ENCODE results near the gene COA6.
A peak's percentile ranks its signal among the peaks of the same experiment; 100 is the strongest.

Gene COA6, protein sequence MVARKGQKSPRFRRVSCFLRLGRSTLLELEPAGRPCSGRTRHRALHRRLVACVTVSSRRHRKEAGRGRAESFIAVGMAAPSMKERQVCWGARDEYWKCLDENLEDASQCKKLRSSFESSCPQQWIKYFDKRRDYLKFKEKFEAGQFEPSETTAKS

GRCh38 chr1:234373064-234373958 is at the start of gene COA6:
COA6 (plus strand) TSS chr1:234373456; CDS start chr1:234373467, 11 bp downstream.
- Mint-ChIP-seq H3K27me3 (no peaks in the 10 kb centered on the region), H3K36me3 (peaks cover 38% of the 10 kb centered on the region), H3K9me3 (no peaks in the 10 kb centered on the region), H3K4me1 (peaks cover 52% of the 10 kb centered on the region), H3K4me3 (peak within 1 kb of the TSS; percentile 88), H3K27ac (peak within 1 kb of the TSS; percentile 100)
- CTCF ChIA-PET, result interaction anchor here (0.7 to 3.2 kb wide), 8 partner anchors 13 to 114 kb away, joined by 3 to 16 read pairs (median 3); no protein-coding TSS in a partner anchor
- DNase-seq, result peak; percentile 91

- Mint-ChIP-seq H3K27me3 (peaks cover 29% of the 10 kb centered on the region), H3K4me3 (no peak overlapping the region), H3K36me3 (peaks cover 12% of the 10 kb centered on the region), H3K9me3 (no peaks in the 10 kb centered on the region), H3K27ac (no peak overlapping the region), H3K4me1 (peaks cover 33% of the 10 kb centered on the region)
- DNase-seq, result no peak
- CTCF ChIA-PET, result interaction anchor here (0.8 to 5.3 kb wide), 5 partner anchors 15 to 199 kb away, joined by 3 to 32 read pairs (median 8); no protein-coding TSS in a partner anchor
These were observed 48.4 kb upstream of the COA6 start for GRCh38 chr1:234324821-234325220.

GRCh38 chr1:234325878-234326496 is 47.3 kb upstream of the COA6 start:
- peaks cover 11% of the 10 kb centered on the region for H3K36me3 Mint-ChIP-seq
- peak overlapping the region; percentile 58 for H3K27ac Mint-ChIP-seq
- H3K4me1 Mint-ChIP-seq, result peaks cover 33% of the 10 kb centered on the region
- peak; percentile 29 for DNase-seq
- CTCF ChIA-PET, result interaction anchor here (0.6 to 5.3 kb wide), 14 partner anchors 9 to 201 kb away, joined by 3 to 32 read pairs (median 5); no protein-coding TSS in a partner anchor
- H3K9me3 Mint-ChIP-seq, result no peaks in the 10 kb centered on the region
- H3K4me3 Mint-ChIP-seq, result peak overlapping the region; percentile 75
- H3K27me3 Mint-ChIP-seq, result peaks cover 29% of the 10 kb centered on the region

DNA sequence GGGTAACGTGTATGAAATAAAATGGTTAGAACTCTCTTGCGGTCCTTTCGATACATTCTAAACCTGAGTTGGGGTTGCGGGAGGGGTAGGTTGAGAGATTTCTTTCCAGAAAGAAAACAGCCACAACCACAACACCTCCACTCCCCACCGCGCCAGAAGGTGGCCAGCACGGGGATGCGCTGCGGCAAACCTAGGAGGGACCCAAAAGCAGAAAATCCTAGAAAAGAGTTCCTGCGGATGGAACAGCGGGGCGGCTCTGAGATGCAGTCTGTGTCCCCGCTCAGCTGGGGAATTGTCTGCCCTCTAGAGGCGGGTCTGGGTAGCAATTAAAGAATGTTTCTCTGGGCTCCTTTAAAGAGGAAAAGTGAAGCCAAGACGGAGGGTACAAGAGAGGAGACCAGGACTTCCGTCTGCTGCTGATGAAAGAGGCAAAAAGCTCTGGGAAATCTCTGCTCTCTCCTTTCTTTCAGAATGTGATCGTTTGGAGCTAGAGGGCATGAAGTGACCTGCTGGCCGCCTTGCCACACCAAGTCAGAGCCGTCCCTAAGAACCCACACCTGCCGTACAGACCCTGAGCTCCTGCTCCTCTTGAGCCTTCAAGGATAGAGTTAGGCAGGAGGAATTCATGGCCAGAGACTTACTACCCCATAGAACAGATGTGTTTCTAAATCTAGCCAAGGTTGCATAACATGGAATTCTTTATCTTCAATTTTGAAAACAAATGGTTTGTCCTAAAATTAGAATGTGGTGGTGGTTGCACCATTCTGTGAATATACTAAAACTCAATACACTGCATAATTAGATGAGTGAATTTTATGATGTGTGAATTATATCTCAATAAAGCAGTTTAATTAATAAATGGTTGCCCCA is 46.5 kb upstream of the COA6 start:
- H3K4me3 Mint-ChIP-seq, result peak overlapping the region; percentile 75
- H3K36me3 Mint-ChIP-seq, result peaks cover 12% of the 10 kb centered on the region
- no peaks in the 10 kb centered on the region for H3K9me3 Mint-ChIP-seq
- H3K4me1 Mint-ChIP-seq, result peaks cover 29% of the 10 kb centered on the region
- CTCF ChIA-PET, result interaction anchor here (0.6 to 5.3 kb wide), 18 partner anchors 8 to 757 kb away, joined by 3 to 32 read pairs (median 4); no protein-coding TSS in a partner anchor
- peak; percentile 78 for DNase-seq
- H3K27ac Mint-ChIP-seq, result peak overlapping the region; percentile 58
- peaks cover 29% of the 10 kb centered on the region for H3K27me3 Mint-ChIP-seq

DNA sequence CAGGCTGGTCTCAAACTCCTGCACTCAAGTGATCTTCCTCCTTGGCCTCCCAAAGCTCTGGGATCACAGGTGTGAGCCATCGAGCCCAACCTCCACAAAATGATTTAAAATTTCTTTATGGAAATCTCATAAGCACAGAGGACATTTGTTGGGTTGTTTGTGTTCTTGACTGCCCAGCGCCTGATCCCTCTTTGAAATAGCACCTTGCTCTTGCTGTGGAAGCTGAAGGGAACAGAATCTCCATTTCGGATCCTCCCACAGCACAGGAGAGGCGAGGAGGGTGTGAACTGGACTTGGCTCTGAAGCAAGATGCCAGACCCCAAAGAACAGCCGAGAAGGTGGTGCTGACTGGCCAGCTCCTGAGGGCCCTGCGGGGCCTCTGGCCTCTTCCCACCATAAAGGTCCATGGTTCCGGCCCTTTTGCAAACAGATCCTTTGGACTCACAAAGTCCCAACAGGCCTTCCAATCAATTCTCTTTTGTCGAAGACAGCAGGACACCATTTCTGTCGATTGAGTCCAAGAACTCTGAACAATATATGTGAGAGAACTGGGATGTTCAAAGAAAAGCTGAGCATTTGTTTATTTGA is 45.6 kb upstream of the COA6 start:
- peaks cover 29% of the 10 kb centered on the region for H3K27me3 Mint-ChIP-seq
- peaks cover 15% of the 10 kb centered on the region for H3K36me3 Mint-ChIP-seq
- DNase-seq, result no peak
- H3K27ac Mint-ChIP-seq, result no peak overlapping the region
- no peak overlapping the region for H3K4me3 Mint-ChIP-seq
- no peaks in the 10 kb centered on the region for H3K9me3 Mint-ChIP-seq
- CTCF ChIA-PET, result interaction anchor here (0.5 to 5.3 kb wide), 11 partner anchors 9 to 213 kb away, joined by 3 to 32 read pairs (median 7); partner anchors contain the start of gene COA6
- H3K4me1 Mint-ChIP-seq, result peaks cover 26% of the 10 kb centered on the region

DNA sequence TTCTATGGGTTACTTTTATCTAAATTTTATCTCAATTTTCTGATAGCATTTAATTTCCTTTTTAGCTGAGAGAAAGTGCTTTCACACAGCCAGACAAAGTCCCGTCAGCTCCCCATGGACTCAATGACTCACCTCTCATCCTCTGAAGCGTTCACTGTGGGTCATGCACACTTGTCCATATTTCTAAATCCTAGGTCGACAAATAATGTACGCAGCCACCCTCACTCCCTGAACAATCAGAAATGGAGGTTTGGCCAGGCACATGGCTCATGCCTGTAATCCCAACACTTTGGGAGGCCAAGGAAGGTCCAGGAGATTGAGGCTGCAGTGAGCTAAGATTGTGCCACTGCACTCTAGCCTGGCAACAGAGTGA is 42.4 kb upstream of the COA6 start:
- Mint-ChIP-seq H3K27me3 (peaks cover 9% of the 10 kb centered on the region), H3K27ac (no peak overlapping the region), H3K4me3 (no peak overlapping the region), H3K9me3 (peaks cover under 1% of the 10 kb centered on the region), H3K36me3 (peaks cover 6% of the 10 kb centered on the region), H3K4me1 (peaks cover 12% of the 10 kb centered on the region)
- DNase-seq, result no peak
- CTCF ChIA-PET, result interaction anchor here (1.2 kb wide), 1 partner anchor 79 kb away, joined by 4 read pairs; no protein-coding TSS in a partner anchor

DNA sequence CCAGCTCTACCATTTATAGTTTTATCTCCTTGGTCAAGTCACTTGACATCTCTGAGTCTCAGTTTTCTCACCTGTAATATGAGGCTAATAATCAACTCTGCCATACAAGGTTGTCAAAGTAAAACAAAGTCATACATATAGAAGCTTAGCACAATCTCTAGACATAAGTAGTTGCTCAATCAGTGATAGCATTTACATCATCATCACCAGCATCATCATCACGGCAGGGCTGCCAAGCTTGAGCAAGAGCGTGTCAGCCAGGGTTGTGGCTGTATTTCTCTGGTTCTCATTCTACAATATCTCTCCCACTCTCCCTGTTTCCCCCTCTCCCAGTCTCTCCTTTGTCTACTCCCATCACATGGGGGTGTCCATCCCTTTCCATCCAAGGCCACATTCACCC is 41.7 kb upstream of the COA6 start:
- H3K4me1 Mint-ChIP-seq, result peaks cover 5% of the 10 kb centered on the region
- H3K27me3 Mint-ChIP-seq, result peaks cover 4% of the 10 kb centered on the region
- CTCF ChIA-PET, result interaction anchor here (1.2 to 2.0 kb wide), 2 partner anchors 22 to 78 kb away, joined by 4 to 7 read pairs; no protein-coding TSS in a partner anchor

GRCh38 chr1:234336359-234336758 is 36.9 kb upstream of the COA6 start:
- CTCF ChIA-PET, result interaction anchor here (0.7 to 2.0 kb wide), 3 partner anchors 9 to 213 kb away, joined by 3 to 11 read pairs (median 3); no protein-coding TSS in a partner anchor
- Mint-ChIP-seq H3K36me3 (peaks cover 4% of the 10 kb centered on the region), H3K4me3 (no peak overlapping the region), H3K4me1 (no peaks in the 10 kb centered on the region), H3K9me3 (peaks cover 15% of the 10 kb centered on the region), H3K27ac (no peak overlapping the region), H3K27me3 (peaks cover 5% of the 10 kb centered on the region)
- DNase-seq, result no peak

More for the DNA sequence above, 41.7 kb upstream of the COA6 start:
- H3K27ac Mint-ChIP-seq, result no peak overlapping the region
- no peak overlapping the region for H3K4me3 Mint-ChIP-seq
- H3K9me3 Mint-ChIP-seq, result peaks cover 6% of the 10 kb centered on the region
- peaks cover 6% of the 10 kb centered on the region for H3K36me3 Mint-ChIP-seq
- no peak for DNase-seq

DNA sequence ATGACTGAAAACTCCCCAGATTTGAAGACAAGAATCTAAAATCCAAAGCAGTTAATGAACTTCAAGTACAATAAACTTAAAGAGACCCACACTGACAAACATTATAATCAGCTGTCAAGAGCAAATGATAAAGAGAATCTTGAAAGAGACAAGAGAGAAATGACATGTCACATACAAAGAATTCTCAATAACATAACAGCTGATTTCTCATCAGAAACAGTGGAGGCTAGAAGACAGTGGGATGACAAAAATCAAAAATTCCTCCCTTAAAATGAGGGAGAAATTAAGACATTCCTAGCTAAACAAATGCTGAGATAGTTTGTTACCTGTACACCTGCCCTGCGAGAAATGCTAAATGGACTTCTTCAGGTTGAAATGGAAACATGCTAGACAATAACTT is 36.0 kb upstream of the COA6 start:
- CTCF ChIA-PET, result interaction anchor here (0.5 to 2.0 kb wide), 4 partner anchors 10 to 214 kb away, joined by 3 to 11 read pairs (median 4); no protein-coding TSS in a partner anchor
- no peak overlapping the region for H3K27ac Mint-ChIP-seq
- H3K4me3 Mint-ChIP-seq, result no peak overlapping the region
- H3K9me3 Mint-ChIP-seq, result peaks cover 15% of the 10 kb centered on the region
- H3K27me3 Mint-ChIP-seq, result peaks cover 5% of the 10 kb centered on the region
- DNase-seq, result no peak
- H3K4me1 Mint-ChIP-seq, result no peaks in the 10 kb centered on the region
- H3K36me3 Mint-ChIP-seq, result no peaks in the 10 kb centered on the region

- Mint-ChIP-seq H3K9me3 (peaks cover 15% of the 10 kb centered on the region), H3K4me1 (no peaks in the 10 kb centered on the region), H3K36me3 (no peaks in the 10 kb centered on the region), H3K4me3 (no peak overlapping the region), H3K27ac (no peak overlapping the region), H3K27me3 (peaks cover 5% of the 10 kb centered on the region)
- no peak for DNase-seq
- CTCF ChIA-PET, result interaction anchor here (1.2 kb wide), 1 partner anchor 14 kb away, joined by 4 read pairs; no protein-coding TSS in a partner anchor
These were observed 32.7 kb upstream of the COA6 start for GRCh38 chr1:234340528-234340927.

DNA sequence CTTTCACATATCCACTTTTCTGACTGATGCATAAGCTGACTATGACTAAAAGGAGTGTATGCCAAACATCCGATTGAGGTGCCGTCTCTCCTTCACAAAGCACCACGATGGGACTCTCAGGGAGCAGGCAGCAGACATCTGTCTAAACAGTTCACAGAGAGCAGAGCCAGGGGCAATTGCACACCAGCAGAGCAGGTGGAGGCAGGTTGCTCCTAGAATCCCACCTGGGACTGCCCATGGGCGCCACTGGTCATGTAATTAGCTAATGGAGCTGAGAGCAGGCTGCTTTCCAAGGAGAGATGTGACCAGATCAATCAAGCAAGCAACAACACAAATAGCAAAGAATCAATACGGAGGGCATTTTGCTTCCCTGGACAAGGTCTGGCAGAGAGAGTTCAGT is 30.5 kb upstream of the COA6 start:
- no peak for DNase-seq
- Mint-ChIP-seq H3K4me3 (no peak overlapping the region), H3K27ac (no peak overlapping the region), H3K4me1 (no peaks in the 10 kb centered on the region), H3K27me3 (peaks cover 5% of the 10 kb centered on the region), H3K36me3 (no peaks in the 10 kb centered on the region), H3K9me3 (no peaks in the 10 kb centered on the region)
- CTCF ChIA-PET, result interaction anchor here (1.4 to 1.6 kb wide), 2 partner anchors 16 to 18 kb away, joined by 3 to 5 read pairs; no protein-coding TSS in a partner anchor

GRCh38 chr1:234345237-234345636 is 28.0 kb upstream of the COA6 start:
- Mint-ChIP-seq H3K27ac (no peak overlapping the region), H3K27me3 (peaks cover 11% of the 10 kb centered on the region), H3K4me3 (no peak overlapping the region), H3K36me3 (no peaks in the 10 kb centered on the region), H3K4me1 (no peaks in the 10 kb centered on the region), H3K9me3 (no peaks in the 10 kb centered on the region)
- DNase-seq, result no peak
- CTCF ChIA-PET, result no interaction called here

GRCh38 chr1:234348964-234349363 is 24.3 kb upstream of the COA6 start:
- no peak for DNase-seq
- no peaks in the 10 kb centered on the region for H3K9me3 Mint-ChIP-seq
- H3K27me3 Mint-ChIP-seq, result peaks cover 16% of the 10 kb centered on the region
- H3K4me1 Mint-ChIP-seq, result no peaks in the 10 kb centered on the region
- no peak overlapping the region for H3K27ac Mint-ChIP-seq
- no peaks in the 10 kb centered on the region for H3K36me3 Mint-ChIP-seq
- no peak overlapping the region for H3K4me3 Mint-ChIP-seq
- CTCF ChIA-PET, result no interaction called here

Data from activated naive CD4-positive, alpha-beta T cell treated with anti-CD3 and anti-CD28 coated beads, Interleukin-2, amount 10 ng/mL, durations not matched to agents 7 days and 5 days (primary cell).